ENCODE measurements around the gene WDR4. TPM values are rescaled to one million over a fixed set of nuclear protein-coding genes. Genes with fewer than 3 reads are reported as not detected.
A peak's percentile ranks its signal among the peaks of the same experiment; 100 is the strongest.
"Not testable (repeated sequence)": the region's sequence is repeated elsewhere in the genome, so short reads cannot be mapped to it uniquely, and the experiment has no call there.

WDR4 gene
- total RNA-seq, 4 donors from 2014 or later, result 12.8 to 51.2 (median 26.3) TPM

- Histone ChIP-seq H3K4me1 (no peaks in the 10 kb centered on the region), H3K27me3 (no peaks in the 10 kb centered on the region), H3K27ac (peak overlapping the region; percentile 92 to 99 (median 95)), H3K4me3 (peak overlapping the region; percentile 60 to 99 (median 79)), H3K9me3 (no peaks in the 10 kb centered on the region), H3K36me3 (peaks cover 0 to 14% (median 0%) of the 10 kb centered on the region in 3 donors)
- no peak for TF ChIP-seq CTCF (IDR thresholded peaks at IDR 0.05)
- TF ChIP-seq POLR2A (IDR thresholded peaks at IDR 0.05), result no peak
- DNase-seq, result no peak
These were observed 13.2 kb upstream of the WDR4 start for GRCh38 chr21:42892582-42892930.

GRCh38 chr21:42887326-42887725, 8.0 kb upstream of the WDR4 start:
- H3K4me1 ChIP-seq, result no peaks in the 10 kb centered on the region
- H3K9me3 ChIP-seq, result no peaks in the 10 kb centered on the region
- H3K27ac ChIP-seq, result no peak overlapping the region
- TF ChIP-seq POLR2A (IDR thresholded peaks at IDR 0.05), result no peak
- TF ChIP-seq CTCF (IDR thresholded peaks at IDR 0.05), result no peak
- no peak overlapping the region for H3K4me3 ChIP-seq
- no peaks in the 10 kb centered on the region for H3K27me3 ChIP-seq
- no peak for DNase-seq
- no peaks in the 10 kb centered on the region for H3K36me3 ChIP-seq

GRCh38 chr21:42883921-42884320, 4.6 kb upstream of the WDR4 start:
- H3K36me3 ChIP-seq, result no peaks in the 10 kb centered on the region
- H3K27me3 ChIP-seq, result no peaks in the 10 kb centered on the region
- no peak overlapping the region for H3K27ac ChIP-seq
- DNase-seq, result no peak
- no peaks in the 10 kb centered on the region for H3K9me3 ChIP-seq
- peaks cover 0 to 8% (median 0%) of the 10 kb centered on the region in 4 donors for H3K4me1 ChIP-seq
- TF ChIP-seq POLR2A (IDR thresholded peaks at IDR 0.05) (no peak), CTCF (IDR thresholded peaks at IDR 0.05) (no peak)
- H3K4me3 ChIP-seq, result no peak overlapping the region

GRCh38 chr21:42880352-42880751, 1.0 kb upstream of the WDR4 start:
- H3K27ac ChIP-seq, result peak overlapping the region in 1 of 4 donors; percentile 79
- TF ChIP-seq CTCF (IDR thresholded peaks at IDR 0.05) (no peak), POLR2A (IDR thresholded peaks at IDR 0.05) (no peak)

GRCh38 chr21:42878678-42878992, 704 bp downstream of the WDR4 start:
- no peak for DNase-seq
- Histone ChIP-seq H3K9me3 (no peaks in the 10 kb centered on the region), H3K36me3 (peaks cover 0 to 25% (median 0%) of the 10 kb centered on the region in 3 donors), H3K4me3 (peak overlapping the region; percentile 77 to 100 (median 90)), H3K27me3 (no peaks in the 10 kb centered on the region), H3K4me1 (peaks cover 0 to 15% (median 4%) of the 10 kb centered on the region in 4 donors), H3K27ac (peak overlapping the region; percentile 79 to 89 (median 84))
- TF ChIP-seq POLR2A (IDR thresholded peaks at IDR 0.05), result no peak
- TF ChIP-seq CTCF (IDR thresholded peaks at IDR 0.05), result no peak

More at GRCh38 chr21:42880352-42880751, 1.0 kb upstream of the WDR4 start:
- no peak for DNase-seq
- Histone ChIP-seq H3K9me3 (no peaks in the 10 kb centered on the region), H3K4me3 (peak overlapping the region in 2 of 4 donors; percentile 84 to 96), H3K36me3 (peaks cover 0 to 12% (median 0%) of the 10 kb centered on the region in 3 donors), H3K4me1 (peaks cover 0 to 15% (median 4%) of the 10 kb centered on the region in 4 donors), H3K27me3 (no peaks in the 10 kb centered on the region)

GRCh38 chr21:42875811-42876210, 3.5 kb downstream of the WDR4 start:
- H3K36me3 ChIP-seq, result peaks cover 0 to 51% (median 0%) of the 10 kb centered on the region in 3 donors

More at GRCh38 chr21:42875811-42876210, 3.5 kb downstream of the WDR4 start:
- H3K27me3 ChIP-seq, DNase-seq, H3K27ac ChIP-seq, H3K9me3 ChIP-seq, H3K4me3 ChIP-seq: not testable (repeated sequence)
- peaks cover 0 to 15% (median 4%) of the 10 kb centered on the region in 4 donors for H3K4me1 ChIP-seq
